NK-92 (cell line): ENCODE data around the gene PHF20.
"Not testable (repeated sequence)": the region's sequence is repeated elsewhere in the genome, so short reads cannot be mapped to it uniquely, and the experiment has no call there.

Source experiments
- DNase-seq: peaks from one replicate; lab custom pipeline; 2025; ENCODE audit not compliant: unreplicated experiment; lab: John Stamatoyannopoulos, UW

The PHF20 gene

DNA sequence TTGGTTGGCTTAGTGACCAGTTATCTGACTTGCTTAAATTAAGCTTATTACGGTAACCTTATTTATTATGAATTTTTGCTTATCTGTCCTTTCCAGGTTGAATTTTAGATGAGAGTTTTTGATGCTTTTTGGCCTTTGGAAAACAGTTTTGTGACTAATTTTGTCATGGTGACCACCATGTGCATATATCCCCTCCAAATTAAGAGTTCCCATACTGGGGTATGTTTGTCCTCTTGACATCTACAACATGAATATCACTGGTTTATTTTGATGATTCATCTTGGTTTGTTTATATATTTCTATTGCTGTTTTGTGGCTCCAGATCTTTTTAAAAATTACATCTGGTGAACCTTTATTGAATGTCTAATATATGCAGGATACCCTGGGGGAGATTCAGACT is 61.4 kb downstream of the PHF20 start:
- no peak for DNase-seq

DNA sequence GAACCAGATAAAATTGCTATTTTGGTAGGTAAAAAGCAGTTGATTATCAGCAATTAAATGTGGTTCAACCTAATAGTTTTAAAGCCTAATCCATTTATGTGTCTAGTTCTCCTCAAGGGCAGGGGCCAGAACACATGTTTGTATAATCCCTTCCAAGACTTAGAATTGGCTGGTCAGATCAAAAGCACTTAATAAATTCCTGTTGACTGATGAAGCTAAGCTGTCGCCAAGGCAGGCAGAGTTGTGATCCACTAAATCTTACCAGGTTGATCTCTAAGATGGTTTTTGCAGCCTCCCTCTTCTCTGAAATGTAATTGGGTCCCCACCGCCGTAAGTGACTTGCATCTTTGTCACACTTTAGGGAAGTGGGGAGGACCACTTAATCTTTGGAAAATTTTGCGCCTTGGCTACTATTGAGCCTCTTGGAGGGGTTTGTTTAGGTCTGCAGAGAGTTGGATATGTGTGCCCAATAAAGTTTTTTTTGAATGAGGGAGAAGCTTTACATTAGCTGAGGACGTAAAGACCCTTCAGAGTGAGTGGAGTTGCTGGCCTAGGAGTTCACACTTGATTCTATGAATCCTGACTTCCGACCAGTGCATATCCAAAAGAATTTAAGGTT is 65.9 kb downstream of the PHF20 start:
- no peak for DNase-seq

DNA sequence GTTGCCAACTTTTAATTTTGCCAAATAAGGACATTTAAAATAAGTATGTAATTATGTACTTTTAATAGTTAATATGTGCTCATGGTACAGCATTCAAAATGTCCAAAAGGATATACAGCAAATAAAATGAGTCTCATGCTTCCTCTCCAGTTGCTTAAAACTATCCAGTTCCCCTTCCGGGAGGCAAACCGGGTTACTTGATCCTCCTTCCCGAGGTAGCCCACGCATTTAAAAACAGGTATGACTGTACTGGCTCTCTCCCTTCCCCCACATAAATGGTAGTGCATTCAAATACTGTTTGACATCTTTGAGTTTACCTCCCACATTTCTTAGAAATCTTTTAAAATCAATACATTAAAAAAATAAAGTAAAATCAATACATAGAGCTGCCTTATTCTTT is 66.4 kb downstream of the PHF20 start:
- no peak for DNase-seq

DNA sequence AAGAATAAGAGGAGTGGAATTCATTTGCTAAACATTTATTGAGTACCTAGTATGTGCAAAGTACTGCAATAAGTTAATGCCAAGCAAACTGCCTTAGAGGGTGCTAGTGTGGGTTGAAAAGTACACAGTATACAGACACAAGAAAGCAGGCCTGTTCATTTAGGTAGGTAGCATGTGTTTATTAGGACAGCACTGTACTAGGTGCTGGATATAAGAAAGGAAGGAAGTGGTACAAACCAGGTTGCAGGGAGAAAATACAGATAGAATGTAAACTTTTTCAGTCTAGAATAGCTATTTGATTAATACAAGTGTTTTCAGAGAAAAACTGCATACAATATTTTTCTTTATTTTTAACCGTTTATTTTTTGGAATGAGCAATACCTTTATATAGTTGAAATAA is 68.1 kb downstream of the PHF20 start:
- DNase-seq = no peak

DNA sequence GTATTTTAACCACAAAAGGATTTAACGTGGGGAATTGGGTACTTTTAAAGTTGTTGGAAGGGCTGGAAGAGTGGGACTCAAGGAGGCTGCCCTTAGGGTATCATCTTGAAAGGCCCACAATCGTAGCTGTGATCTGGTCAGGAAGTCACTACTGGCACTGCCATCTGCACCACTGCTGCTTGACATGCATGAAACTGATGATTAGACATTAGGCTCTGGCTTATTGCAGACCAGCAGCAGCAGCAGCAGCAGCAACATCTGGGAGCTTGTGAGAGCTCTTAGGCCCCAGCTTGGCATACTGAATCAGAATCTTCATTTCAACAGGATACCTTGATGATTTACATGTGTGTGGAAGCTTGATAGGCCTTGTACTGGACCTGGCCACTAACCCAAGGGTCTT is 68.6 kb downstream of the PHF20 start:
- no peak for DNase-seq

DNA sequence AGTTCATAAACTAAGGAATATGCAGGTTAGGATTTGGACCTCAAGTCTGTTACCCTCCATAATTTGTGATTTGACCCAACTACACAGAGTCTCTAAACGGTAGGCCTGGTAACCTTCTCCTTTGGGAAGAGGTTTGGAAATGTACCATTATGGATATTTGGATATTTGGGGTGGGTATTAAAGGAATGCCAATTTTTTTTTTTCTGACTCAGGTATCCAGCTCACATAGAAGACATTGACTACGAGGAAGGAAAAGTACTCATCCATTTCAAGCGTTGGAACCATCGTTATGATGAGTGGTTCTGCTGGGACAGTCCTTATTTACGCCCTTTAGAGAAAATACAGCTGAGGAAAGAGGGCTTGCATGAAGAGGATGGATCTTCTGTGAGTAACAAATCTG is 70.5 kb downstream of the PHF20 start:
- no peak for DNase-seq

DNA sequence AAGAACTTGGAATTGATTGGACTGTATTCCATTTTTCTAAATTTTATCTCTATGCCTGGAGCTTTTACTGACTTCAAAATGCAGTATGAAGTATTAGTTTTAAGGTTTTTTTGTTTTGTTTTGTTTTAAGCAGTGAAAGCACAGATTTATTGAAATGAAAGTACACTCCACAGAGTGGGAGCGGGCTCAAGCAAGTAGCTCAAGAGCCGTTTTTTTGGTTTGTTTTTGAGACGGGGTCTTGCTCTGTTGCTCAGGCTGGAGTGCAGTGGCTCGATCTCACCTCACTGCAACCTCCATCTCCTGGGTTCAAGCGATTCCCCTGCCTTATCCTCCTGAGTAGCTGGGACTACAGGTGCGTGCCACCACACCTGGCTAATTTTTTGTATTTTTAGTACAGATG is 72.1 kb downstream of the PHF20 start:
- DNase-seq = not testable (repeated sequence)

DNA sequence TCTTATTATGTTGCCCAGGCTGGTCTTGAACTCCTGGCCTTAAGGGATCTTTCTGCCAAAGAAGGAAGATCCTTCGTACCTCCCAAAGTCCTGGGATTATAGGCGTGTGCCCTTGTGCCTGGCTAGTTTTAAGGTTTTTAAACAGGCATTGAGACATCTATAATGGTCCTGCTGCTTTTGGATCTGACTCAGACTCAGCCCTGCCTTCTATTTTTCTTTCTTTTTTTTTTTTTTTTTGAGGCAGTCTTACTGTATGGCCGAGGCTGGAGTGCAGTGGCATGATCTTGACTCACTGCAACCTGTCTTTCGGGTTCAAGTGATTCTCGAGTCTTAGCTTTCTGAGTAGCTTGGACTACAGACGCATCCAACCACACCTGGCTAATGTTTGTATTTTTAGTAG is 73.7 kb downstream of the PHF20 start:
- no peak for DNase-seq

DNA sequence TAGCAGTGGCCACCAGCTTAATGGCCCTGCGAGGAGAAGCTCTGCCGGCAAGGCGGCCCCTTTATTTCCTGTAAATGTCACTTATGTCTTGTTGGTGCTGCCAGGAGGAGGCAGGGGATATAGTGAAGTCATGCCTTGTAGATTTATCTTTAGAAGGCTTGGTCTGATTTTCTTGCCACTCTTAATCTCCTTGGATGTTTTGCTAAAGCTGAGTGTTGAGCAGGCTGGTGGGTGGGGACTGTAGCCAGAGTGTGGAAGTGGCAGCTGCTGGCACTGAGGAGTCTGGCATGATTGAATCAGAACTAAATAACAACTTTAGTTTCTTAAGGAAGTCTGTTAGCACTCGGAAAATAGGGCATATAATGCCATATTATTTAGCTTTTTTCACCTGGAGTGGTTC is 77.9 kb downstream of the PHF20 start:
- no peak for DNase-seq

DNA sequence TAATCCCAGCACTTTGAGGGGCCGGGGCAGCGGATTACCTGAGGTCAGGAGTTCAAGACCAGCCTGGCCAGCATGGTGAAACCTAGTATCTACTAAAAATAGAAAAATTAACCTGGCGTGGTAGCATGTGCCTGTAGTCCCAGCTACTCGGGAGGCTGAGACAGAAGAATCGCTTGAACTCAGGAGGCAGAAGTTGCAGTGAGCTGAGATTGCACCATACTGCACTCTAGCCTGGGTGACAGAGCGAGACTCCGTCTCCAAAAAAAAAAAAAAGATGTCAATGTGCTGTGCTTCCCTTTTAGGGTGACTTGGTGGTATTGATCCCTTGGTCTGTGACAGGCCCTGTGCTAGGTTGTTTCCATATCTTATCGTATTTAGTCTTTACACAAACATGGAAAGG is 79.8 kb downstream of the PHF20 start:
- DNase-seq = not testable (repeated sequence)

DNA sequence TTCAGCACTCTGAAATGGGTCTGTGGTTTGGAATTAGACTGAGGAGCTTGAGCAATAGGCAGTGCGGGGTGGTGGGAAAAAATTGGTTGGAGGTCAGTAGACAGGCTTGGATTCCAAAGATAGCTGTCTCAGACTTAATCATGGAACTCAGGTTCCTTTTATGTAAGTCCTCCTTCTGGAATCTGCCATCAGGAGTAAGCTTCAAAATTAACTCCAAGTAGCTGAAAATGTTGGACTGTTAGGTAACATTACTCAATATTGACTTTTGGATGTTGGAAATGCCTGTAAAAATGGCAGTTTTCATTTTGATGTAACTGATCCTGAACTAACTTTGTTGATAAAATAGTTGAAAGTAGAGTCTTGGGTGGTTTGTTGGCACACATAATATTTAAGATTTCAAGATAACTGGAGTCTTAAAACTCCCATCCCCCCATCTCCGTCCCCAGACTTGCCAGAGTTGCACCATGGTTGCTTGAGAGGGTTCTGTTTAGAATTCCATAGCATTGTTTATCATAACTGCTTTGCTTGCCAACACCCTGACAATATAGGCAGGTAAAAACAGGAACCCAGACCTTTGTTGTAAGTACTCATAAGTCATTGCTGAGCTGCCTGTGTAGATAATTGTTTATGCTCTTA is 83.0 kb downstream of the PHF20 start:
- no peak for DNase-seq

DNA sequence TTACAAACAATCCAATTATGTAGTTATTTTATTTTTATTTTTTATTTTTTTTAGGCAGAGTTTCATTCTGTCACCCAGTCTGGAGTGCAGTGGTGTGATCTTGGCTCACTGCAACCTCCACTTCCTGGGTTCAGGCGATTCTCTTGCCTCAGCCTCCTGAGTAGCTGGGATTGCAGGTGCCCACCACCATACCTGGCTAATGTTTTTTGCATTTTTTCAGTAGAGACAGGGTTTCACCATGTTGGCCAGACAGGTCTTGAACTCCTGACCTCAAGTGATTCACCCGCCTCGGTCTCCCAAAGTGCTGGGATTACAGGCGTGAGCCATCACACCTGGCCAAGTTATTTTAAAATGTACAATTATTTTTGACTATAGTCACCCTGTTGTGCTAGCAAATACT is 83.8 kb downstream of the PHF20 start:
- not testable (repeated sequence) for DNase-seq

DNA sequence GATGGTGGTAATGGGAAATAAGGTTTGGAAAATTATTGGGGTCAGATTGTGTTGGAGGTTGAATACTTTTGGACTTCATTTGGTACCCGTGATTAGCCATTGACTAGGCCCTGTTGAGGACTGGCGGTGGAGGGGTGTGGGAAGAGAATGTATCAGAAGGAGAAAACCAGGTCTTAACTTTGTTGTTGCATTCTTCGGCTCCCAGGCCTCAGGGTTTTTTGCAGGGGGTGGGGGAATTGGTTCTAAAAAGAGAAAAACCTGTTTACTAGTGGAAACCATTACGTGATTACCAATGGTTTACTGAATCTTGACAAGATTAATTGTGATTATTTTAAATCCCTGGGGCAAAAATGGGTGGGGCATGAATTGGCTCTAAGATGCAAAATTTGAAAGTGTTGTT is 85.1 kb downstream of the PHF20 start:
- DNase-seq = no peak

DNA sequence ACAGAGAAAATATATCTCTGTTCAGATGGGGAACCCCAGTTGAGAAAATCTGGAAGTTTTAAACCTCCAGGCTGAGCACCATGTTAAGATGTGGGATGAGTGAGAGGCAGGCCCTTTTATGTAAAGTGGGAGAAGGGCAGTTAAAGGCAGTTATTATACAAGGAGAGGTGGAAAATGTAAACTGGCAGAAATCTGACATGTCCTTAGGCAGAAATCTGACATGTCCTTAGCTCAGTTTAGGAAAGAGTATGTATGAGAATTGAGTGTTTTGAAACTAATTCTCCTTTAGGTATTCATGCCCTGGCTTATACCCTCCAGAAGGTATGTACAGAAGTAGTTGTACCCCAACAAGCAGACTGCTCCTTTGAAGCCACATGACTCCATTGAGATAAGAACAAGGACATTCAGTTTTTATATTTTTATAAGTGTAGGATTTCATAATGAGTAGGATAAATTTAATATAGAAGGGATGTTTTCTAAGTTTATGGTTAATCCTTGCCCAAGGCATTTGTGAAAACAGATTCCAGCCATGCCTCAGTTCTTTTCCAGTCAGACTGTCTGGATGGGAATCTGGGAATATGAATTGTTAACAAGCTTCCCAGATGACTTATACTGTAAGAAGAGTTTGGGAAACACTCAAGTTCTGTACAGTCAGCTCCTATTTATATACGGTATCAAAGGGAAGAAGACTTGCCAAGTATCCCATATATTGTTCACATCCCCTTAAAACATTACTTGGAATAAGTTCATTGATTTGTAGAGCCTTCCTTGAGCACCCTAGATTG is 94.8 kb downstream of the PHF20 start:
- DNase-seq = no peak

DNA sequence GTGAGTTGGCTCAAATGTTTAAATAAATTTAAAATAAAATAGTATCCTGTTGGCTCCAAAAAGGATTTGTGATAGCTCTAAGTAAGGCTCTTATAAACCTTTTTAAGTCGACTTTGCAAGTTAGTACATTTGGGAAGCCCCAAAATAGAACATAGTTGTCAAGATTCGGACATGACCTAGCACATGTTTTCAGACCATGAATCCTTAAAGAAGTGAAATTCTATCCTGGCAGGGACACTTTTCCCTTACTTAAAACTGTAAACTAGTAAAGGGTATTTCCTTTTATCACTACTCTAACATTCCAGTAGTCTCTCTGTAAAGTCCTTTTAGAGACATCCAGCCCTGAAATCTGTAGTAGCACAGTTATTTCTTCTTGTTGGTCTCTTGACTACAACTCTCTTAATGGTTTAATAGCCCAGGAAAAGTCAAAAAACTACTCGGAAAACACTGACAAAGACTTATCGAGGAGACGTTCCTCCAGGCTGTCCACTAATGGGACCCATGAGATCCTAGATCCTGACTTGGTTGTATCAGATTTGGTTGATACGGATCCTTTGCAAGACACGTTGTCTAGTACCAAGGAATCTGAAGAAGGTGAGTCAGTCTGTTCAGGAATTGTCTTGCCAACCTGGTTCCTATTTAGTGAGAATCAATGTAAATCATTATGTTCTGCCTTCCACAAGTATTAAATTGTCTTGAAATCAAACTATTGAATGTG is 98.9 kb downstream of the PHF20 start:
- no peak for DNase-seq

DNA sequence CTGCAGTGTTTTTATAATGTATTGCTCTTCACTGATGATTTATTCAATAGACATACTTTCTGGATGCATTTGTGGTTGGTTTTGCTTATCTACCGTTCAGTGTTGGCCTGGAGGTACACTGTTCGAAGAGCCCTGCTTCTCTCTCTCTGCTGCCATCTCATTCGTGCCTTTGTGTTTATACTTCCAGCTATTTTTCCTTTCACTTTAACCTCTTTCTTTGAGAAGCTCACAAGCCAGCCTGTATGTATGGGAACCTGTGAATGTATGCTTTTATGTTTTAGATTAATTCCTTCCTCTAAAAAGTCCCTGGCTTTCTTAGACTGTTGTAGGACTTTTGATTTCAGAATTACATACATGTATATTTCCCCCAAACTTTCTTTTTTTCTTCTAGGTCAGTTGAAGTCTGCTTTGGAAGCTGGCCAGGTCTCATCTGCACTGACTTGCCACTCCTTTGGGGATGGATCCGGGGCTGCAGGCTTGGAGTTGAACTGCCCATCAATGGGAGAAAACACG is 99.5 kb downstream of the PHF20 start:
- DNase-seq = no peak

DNA sequence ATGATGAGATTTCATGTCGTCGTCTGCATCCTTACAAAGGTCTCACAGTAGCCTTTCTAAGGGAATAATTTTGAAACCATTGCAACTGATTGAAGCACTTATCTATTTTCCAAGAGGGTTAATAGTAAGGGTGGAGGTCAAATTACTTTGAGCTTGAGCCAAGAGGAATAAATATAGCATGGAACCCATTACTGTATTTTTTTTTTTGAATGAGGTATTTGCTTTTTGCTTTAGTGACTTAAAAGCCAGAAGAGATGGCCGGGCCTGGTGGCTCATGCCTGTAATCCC is 104.2 kb downstream of the PHF20 start:
- no peak for DNase-seq

DNA sequence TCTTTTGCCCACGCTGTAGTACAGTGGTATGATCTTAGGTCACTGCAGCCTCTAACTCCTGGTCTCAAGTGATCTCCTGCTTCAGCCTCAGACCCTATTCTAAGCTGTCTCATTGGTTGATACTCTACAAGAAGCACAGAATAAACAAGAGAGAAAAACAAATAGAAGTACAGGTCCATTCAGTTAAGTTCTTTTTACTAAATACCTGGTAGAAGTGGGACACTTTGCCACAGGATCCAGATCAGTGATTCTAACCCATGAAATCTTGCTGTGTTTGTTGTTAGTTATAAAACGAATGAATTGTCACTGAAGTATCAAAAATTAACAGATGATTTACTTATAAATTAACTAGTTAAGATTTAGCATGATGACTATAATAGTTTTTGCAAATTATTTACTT is 105.8 kb downstream of the PHF20 start:
- DNase-seq = no peak

DNA sequence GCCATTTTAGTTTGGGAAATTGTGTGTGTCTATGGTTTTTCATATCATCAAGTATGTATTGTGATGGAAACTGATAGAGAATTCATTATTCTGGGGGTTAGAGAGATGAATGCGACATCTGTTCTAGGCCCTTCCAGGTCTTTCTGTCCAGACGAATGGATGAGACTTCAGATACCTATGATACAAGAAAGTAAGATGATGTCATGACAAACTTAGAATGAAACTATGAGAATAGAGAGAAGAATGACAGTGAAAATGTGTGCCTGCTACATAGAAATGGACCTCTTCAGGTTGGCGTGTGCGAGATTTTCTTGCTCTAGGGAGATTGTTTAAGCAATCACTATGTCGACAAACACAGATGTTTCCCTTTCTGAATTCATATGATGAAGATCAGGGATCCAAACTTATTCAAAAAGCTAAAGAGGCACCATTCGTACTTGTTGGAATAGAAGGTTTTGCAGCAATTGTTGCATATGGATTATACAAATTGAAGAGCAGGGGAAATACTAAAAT is 106.4 kb downstream of the PHF20 start:
- DNase-seq = no peak

DNA sequence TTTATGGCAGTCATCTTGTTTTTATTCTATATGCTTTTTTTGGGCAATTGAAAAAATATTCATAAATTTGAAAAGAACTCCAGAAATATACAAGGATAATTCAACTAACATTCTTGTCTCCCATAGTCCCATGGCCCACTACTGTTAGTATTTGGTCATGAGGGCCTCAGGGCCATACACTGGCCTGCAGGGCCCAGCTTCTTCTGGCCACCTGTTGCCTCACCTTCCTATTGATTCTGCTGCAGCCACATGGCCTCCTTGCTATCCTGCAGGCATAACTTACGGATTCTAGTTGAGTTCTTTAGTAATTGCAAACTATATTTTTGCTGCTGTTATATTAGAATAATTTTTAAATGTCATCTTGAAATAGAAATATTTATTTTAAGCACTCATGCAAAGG is 109.9 kb downstream of the PHF20 start:
- DNase-seq = no peak

DNA sequence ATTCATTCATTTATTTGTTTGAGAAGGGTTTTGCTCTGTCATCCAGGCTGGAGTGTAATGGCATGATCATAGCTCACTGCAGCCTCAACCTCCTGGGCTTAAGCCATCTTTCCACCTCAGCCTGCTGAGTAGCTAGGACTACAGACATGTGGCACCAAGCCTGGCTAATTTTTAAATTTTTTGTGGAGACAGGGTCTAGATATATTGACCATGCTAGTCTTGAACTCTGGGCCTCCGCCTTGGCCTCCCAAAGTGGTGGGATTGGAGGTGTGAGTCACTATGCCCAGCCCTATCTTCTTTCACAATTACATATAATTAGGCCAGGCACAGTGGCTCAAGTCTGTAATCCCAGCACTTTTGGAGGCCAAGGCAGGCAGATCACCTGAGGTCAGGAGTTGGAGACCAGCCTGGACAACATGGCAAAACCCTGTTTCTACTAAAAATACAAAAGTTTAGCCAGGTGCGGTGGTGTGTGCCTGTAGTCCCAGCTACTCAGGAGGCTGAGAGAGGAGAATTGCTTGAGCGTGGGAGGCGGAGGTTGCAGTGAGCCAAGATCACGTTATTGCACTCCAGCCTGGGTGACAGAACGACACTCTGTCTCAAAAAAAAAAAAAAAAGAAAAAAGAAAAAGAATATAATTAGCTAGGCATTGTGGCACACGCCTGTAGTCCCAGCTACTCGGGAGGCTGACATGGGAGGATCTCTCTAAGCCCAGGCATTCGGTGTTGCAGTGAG is 110.8 kb downstream of the PHF20 start:
- not testable (repeated sequence) for DNase-seq
